Thoracic aorta (tissue), 2 donors: ENCODE measurements around the gene GPR61. TPM values are rescaled to one million over a fixed set of nuclear protein-coding genes. Genes with fewer than 3 reads are reported as not detected.

ENCODE experiments used
- ATAC-seq: fragments of 150-250 bp; one replicate; pipeline ENCODE4 v1.8.0; 2017; ENCODE audit warnings: low read depth; ENCODE audit not compliant: insufficient number of reproducible peaks, low FRiP score
- DNase-seq: peaks from one replicate; pipeline ENCODE4 v3.0.0-alpha.2; 2020; ENCODE audit warnings: low spot score
- H3K27ac ChIP-seq, 2 donors: fragments of 200-600 bp; sonication (generic); 1 replicate in 1 of 2; 2 replicates in 1 of 2; pipeline ENCODE4 v1.5.1; 2016; ENCODE audit warnings: mild to moderate bottlenecking in 2 of 2, moderate library complexity in 2 of 2
- H3K27me3 ChIP-seq: fragments of 200-600 bp; sonication (generic); replicated peaks from 2 replicates; pipeline ENCODE4 v1.6.0; 2016; ENCODE audit warnings: mild to moderate bottlenecking; ENCODE audit not compliant: insufficient read depth
- H3K36me3 ChIP-seq: fragments of 200-600 bp; sonication (generic); one replicate; pipeline ENCODE4 v1.5.1; 2016
- H3K4me1 ChIP-seq, 2 donors: fragments of 200-600 bp; sonication (generic); 1 replicate in 1 of 2; 2 replicates in 1 of 2; pipeline versions ENCODE4 v1.5.1 to v1.6.0; 2016; ENCODE audit warnings: low read depth in 2 of 2, mild to moderate bottlenecking in 1 of 2; ENCODE audit not compliant: control insufficient read depth in 1 of 2
- H3K4me3 ChIP-seq: fragments of 200-600 bp; sonication (generic); 2 replicates; pipeline ENCODE4 v1.5.1; 2016; ENCODE audit warnings: mild to moderate bottlenecking
- H3K9me3 ChIP-seq: fragments of 200-600 bp; sonication (generic); 2 replicates; pipeline ENCODE4 v1.5.1; 2016
- CTCF ChIP-seq: fragments of 200-600 bp; sonication (generic); IDR thresholded peaks from one replicate; pipeline ENCODE4 v1.5.1; 2019; ENCODE audit warnings: antibody characterized with exemption
- total RNA-seq, 2 donors: library from RNA; depleted of rRNA; stranded (reverse); fragments of >200 nt; gene quantifications; one replicate each; pipeline versions ENCODE4 v1.1.0 to v1.2.3, GENCODE V29; 2016

Gene GPR61
- total RNA-seq, 2 donors from 2014 or later = not detected

- no peak for TF ChIP-seq CTCF
- Histone ChIP-seq H3K27me3 (no peaks in the 10 kb centered on the region), H3K9me3 (no peaks in the 10 kb centered on the region), H3K4me3 (no peak overlapping the region), H3K27ac (no peak overlapping the region), H3K4me1 (peaks cover 11 to 44% of the 10 kb centered on the region in 2 donors), H3K36me3 (no peaks in the 10 kb centered on the region)
- ATAC-seq = no peak
- no peak for DNase-seq
Observed at GRCh38 chr1:109557520-109557919, 17.8 kb downstream of the GPR61 start.

- peaks cover 13 to 59% of the 10 kb centered on the region in 2 donors for H3K4me1 ChIP-seq
- ATAC-seq = no peak
- H3K4me3 ChIP-seq = no peak overlapping the region
- no peaks in the 10 kb centered on the region for H3K36me3 ChIP-seq
- DNase-seq = no peak
- H3K27ac ChIP-seq = no peak overlapping the region
- no peaks in the 10 kb centered on the region for H3K9me3 ChIP-seq
- TF ChIP-seq CTCF = no peak
- H3K27me3 ChIP-seq = no peaks in the 10 kb centered on the region
Observed at GRCh38 chr1:109559995-109560394, 20.3 kb downstream of the GPR61 start.

GRCh38 chr1:109564194-109564878 lies 24.7 kb downstream of the GPR61 start:
- no peak for TF ChIP-seq CTCF
- ATAC-seq = no peak
- DNase-seq = no peak
- peaks cover 20 to 63% of the 10 kb centered on the region in 2 donors for H3K4me1 ChIP-seq
- no peak overlapping the region for H3K27ac ChIP-seq
- no peaks in the 10 kb centered on the region for H3K9me3 ChIP-seq
- no peak overlapping the region for H3K4me3 ChIP-seq
- H3K27me3 ChIP-seq = no peaks in the 10 kb centered on the region
- no peaks in the 10 kb centered on the region for H3K36me3 ChIP-seq

GRCh38 chr1:109565241-109565640 lies 25.6 kb downstream of the GPR61 start:
- no peak for ATAC-seq

GRCh38 chr1:109566982-109567381 lies 27.3 kb downstream of the GPR61 start:
- ATAC-seq (no peak), DNase-seq (no peak)
- Histone ChIP-seq H3K27me3 (no peaks in the 10 kb centered on the region), H3K36me3 (no peaks in the 10 kb centered on the region), H3K4me3 (no peak overlapping the region), H3K4me1 (peaks cover 31 to 65% of the 10 kb centered on the region in 2 donors), H3K27ac (no peak overlapping the region), H3K9me3 (no peaks in the 10 kb centered on the region)
- no peak for TF ChIP-seq CTCF

More at GRCh38 chr1:109565241-109565640, 25.6 kb downstream of the GPR61 start:
- Histone ChIP-seq H3K36me3 (no peaks in the 10 kb centered on the region), H3K4me1 (peaks cover 25 to 65% of the 10 kb centered on the region in 2 donors), H3K9me3 (no peaks in the 10 kb centered on the region), H3K27ac (no peak overlapping the region), H3K4me3 (no peak overlapping the region), H3K27me3 (no peaks in the 10 kb centered on the region)
- no peak for TF ChIP-seq CTCF
- no peak for DNase-seq
